ENCODE measurements around the gene SMPD3.
A peak's percentile ranks its signal among the peaks of the same experiment; 100 is the strongest.

Gene SMPD3

DNA sequence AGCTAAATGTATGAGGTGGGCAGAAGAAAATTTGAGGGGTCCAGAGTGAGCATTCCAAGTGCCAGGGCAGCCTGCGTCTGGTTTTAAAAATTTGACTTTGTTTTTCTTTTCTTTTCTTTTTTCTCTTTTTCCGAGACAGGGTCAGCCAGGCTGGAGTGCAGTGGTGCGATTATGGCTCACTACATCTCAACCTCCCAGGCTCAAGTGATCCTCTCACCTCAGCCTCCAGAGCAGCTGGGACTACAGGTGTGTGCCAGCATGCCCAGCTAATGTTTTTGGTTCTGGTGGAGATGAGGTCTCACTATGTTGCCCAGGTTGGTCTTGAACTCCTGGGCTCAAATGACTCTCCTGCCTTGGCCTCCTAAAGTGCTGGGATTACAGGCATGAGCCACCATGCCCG is 15.6 kb downstream of the SMPD3 start:
- no peak for DNase-seq

DNA sequence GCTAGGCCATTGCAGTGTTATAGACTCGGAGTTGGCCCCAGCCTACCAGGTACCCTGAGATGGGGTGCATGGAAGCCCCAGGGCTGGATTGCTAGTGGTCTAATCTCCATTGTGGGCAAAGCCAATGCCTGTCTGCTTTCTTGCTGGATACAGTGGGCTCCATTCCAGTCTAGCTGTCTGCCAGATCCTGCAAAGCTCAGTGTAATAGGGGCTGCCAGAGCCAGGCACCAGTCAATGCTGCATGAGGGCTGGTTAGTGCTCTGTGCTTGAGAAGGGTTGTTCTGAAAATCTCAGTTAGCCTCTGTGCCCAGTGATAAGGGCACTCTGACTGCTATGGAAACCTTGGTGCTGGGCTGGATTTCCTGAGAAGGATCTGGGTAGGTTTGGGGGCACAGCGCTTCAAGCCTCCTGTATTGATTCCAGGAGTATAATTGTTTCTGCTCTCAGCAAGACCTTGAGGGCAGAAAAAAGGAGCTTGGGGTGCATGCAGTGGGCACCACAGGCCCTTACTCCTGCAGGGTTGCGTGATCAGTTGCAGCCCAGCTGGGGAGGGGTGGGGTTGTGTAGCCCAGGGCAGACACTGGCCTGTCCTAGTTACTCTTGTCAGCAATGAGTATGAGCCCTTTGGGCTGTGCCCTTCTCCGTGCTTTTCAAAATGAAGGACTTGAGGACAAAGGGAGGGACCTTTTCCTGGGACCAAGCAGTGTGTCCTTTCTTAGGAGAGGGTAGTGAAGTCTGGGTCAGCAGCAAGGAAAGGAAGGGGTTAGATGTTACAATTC is 19.0 kb downstream of the SMPD3 start:
- no peak for DNase-seq

DNA sequence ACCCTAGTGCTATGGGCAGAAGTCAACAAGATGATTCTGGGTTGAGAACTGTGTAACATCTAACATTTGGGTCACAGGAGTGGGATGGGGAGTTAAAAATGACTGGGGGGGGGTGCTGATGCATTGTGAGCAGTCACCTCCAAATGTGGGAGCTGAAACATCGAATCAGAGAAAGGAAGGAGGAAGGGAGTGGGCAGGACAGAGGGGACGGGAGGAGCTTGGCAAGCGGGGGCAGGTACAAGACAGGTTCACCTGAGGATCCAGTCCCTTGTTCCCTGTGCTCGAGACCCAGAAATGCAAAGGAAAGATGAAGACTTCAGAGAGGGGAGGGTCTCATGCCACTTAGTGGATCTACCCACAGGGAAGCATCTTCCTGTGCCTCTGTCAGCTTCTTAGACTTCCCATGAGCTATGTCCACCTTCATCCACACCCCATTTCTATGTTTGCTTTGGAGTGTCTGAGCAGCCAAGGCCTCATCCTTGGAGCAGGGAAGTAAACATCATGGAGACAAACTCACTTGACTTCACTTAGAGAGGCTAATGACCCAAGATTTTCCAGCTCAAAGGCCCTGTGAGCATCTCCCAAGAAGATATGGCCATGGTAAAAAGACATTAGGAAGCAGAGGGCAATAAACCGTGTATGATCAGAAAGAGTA is 20.5 kb downstream of the SMPD3 start:
- DNase-seq, result no peak

DNA sequence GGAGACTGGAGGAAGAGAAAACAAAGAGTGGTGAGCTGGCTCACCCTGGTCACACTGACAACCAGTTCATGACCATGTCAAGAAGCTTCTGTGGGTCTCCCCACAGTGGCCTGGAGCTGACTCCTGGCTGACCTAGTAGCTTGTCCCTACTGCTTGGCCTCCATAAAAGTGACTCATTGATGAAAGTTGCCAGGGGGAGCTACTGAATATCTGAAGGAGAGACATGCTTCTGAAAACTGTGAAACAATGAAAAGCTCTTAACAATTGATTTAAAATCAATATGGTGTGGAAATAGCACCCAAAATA is 22.0 kb downstream of the SMPD3 start:
- no peak for DNase-seq

DNA sequence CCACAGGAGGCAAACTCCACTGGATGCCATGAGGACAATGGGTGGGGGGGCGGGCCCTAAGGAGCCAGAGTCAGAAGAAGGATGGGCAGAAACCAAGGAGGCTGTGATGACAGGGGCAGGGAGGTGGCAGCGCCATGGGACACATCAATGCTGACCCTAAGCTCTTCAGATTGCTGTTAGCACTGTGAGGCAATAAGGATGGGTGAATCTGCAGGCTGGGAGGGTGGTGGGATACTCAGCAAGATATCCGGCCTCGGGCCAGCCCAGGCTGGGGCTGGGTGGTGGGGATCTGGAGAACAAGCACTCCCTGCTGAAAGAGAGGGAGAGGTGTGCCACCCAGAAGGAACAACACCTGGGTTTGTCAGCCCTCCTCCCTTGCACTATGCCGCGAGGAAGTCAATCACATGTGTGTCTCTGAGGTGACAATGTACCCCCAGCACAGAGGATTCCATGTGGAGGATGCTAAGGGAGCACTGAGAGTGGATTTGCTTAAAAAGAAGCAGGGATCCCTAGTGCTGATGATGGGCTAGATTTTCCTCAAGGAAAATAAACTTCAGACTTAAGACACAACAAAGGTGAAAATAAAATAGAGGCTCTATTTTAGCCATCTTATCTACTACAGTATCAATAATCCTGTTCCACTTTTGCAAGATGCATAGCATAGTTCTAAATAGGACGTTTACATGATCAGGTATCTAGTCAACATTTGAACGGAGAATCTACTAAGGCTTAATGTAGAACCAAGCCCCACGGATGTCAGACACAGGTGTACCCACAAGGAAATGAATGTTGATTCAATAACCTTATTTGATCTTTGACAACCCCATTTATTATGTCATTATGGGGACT is 22.6 kb downstream of the SMPD3 start:
- no peak for DNase-seq

DNA sequence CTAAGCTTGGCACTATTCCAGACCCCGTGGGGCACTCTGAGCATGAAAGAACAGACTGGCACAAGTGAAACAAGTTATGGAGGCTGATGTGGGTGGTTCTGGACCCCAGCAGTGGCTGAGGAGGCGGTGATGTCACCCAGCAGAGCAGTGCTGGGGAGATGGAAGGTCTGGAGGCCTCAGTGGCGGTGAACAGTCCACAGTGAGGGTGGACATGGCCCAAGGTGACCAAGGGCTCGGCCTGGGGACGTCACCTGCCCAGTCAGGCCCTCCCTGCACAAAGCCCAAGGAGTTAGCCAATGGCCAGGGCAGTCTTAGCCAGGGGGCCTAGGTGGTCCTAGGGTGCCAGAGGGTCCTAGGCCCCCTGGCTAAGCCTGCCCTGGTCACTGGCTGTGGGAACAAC is 24.5 kb downstream of the SMPD3 start:
- no peak for DNase-seq

DNA sequence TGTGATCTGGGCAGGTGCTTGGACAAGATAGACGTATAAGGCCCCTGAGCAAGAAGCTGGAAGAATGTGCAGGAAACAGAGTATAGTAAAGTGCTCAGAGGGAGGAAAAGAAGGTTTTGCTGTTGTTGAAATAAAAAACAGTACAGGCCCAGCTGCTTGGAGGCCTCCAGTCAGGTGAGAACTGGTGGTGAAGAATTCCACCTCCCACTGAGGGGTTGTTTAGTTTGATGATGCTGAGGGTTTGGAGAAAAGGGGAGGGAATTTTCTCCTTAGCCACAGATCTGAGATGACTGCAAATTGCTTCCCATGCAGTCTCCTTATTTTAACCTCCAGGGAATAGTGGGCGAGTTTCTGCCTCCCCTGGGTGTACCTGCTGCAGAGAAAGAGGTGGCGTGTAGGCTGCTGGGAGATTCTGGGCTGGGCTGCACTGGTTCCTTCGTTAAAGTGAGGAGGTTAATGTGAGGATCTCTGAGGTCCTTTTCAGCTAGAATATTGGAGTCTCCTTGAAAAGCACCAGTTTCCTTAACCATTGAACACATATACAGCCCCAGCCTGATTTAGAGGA is 25.8 kb downstream of the SMPD3 start:
- DNase-seq, result no peak

DNA sequence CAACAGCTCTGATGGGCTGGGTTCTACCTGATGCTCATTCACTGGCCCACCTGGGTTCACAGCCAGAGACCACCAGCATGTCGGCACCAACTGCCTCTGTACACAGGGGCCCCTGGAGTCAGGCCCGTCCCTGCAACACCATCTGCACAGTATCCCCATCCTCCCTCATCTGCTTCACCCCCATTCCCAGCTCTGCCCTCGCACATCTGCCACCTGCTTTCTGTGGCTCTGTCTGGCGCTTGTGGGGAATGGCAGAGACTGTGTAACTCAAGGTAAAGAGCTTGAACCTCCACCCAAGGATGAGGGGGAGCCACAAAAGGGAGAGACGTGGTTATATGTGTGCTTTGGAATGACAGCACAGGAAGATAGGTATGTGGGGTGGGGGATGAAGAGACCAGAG is 27.2 kb downstream of the SMPD3 start:
- no peak for DNase-seq

DNA sequence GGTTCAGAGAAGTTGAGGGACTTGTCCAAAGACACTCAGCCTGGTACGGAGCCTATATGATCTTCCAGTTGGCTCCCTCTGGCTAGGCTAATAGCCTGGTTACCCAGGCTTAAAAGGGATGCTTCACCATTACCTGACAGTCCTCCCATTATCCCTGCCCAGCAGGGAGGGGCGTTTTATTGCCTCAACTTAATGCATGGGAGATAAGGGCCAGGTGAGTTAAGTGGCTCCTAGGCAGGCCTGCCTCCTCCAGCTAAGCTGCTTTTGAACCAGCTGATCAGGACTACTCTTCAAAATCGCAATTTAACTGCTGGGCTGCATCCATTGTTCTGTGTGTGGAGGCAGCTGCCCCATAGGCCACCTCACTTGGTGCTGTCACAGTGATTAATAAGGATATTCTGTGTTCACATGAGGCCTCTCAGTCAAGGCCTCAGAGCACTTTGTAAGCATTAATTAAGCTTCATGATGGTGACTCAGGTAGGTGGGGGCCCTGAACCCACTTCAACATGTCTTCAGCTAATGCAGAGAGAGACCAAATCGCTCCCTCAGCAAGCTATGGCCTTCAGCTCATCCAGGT is 27.9 kb downstream of the SMPD3 start:
- no peak for DNase-seq

DNA sequence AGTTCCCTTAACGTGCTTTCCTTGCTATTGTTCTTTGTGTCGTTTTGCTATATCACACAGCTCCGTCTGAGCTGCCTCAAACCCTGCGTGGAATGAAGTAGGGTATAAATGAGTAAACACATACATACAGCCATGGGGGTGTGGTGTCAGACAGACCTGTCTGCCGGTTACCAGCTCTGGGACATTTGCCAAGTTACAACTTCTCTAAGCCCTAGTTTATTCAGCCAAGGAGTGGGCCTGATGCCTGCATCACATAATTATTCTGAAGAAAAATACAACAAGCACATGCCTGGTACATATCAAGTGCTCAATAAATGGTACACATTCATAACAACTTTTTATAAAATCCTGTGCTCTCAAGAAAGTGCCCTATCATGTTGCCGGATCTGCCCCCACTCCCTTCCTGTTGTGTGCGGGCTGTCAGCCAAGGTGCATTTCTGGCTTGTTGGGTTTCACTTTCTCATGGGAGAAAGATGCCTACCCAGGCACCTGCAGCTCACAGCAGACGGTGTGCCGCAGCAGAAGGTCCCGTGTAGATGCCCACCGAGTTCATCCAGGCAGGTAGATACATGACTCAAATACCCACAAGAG is 30.5 kb downstream of the SMPD3 start:
- DNase-seq, result peak; percentile 83

DNA sequence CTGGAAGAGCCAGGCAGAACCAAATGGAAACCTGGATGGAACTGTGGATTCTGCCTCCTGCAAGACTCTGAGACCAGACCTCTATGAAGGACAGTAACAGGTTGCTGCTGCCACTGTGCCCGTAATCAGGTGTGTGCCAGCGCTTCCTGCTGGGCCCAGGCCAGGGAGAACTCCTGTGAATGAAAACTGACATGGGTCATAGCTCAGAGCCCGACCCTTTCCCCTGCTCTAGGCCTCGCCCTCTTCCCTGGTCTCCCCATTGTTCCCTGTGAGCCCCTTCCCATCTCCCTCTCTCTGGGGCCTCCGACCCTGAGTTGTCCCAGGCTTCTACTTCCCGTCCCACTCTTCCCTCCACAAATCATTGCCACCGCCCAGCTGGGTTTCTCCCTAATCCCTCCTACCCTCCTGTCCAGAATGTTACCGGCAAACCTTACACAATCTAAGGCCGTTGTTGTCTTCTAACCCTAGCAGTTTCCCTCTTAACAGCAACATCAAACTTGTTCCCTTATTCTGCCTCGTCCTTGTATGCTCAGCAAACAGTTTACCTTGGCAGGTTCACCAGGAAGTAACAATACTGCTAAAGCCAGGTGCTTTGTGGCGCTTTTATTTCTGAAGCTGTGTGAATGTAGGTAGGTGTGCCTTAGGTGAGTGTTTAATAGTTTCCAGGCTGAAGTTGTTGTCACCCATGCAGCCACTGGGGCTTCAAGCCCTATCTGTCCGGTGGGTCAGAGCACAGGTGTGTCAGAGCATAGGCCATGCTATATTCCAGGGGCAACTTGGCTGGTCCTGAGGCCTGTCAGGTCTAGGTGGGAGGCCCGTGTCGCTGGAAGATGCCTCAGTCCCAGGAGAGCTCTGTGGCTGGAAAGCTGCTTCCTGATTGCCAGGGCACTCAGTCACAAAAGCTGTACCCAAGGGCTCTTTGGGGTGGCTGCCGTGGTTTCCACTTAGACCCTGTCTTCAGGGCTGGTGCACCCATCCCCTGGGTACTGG is 32.0 kb downstream of the SMPD3 start:
- no peak for DNase-seq

DNA sequence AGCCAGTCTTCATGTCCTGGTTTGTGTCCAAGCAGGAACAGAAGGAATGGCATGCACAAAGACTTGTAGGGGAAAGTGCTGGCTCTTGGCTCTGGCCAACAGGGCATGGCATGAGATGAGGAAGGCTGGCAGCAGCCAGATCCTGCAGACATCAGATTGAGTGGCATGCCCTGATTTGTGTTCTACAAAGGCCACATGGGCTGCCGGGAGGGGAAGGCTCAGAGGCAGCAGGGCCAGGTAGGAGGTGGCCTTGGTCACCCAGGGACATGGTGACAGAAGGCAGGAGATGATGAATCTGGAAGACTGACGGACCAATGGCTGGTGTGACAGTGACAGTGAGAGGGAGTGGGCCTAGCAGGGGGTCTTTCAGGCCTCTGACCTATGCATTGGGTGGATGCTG is 33.7 kb downstream of the SMPD3 start:
- DNase-seq, result no peak

DNA sequence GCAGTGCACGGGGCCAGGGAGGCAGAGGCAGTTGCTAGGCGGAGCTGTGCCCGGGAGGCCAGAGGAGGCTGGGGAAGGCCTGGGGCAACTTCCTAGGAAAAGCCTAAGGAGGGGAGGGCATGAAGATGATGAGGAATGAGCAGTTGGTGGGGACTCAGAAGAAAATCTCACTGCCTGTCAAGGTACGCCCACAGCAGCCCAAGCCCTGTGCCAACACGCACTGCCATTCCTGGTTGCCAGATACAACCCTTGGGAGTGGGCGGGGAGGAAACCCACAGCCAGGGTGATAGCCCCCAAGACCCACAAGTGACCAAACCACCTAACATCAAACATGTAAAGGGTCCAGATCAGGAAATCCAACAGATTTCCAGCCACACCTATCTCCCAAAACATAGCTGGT is 36.2 kb downstream of the SMPD3 start:
- DNase-seq, result no peak

DNA sequence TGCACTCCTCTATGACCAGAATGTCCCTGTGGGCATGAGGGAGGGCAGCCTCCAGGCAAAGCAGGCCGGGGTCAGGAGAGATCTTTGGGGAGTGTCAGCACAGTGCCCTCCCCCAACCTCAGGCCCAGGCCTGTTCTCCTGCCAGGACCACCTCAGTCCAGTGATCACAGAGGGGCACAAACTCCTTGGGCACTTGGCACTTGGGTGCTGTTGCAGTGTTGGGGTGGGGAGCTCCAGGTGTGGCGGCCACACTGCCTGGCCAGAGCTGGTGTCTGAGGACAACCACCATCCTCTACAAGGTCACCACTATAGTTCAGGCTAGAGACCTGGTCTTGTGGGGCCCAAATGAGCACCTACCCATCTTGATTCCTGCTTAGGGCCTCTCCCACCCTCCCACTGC is 37.2 kb downstream of the SMPD3 start:
- no peak for DNase-seq

DNA sequence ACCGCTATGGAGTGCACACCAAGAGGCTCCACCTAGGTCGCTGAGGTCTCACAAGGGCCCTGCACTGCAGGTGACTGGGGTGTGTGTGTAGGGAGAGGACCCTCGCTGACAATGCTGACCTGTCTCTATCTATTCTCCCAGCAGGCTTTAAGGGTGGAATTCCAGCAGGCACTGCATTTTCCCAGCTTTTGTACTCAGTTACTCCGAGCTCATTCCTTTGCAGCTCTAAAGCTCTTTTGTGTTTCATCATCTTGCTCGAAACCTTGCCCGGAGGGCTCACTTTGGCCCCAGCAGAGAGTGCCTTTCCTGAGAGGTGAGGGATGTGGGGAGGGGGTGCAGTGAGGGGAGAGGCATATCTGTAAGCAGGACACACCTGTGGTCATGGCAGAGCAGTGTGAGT is 39.3 kb downstream of the SMPD3 start:
- no peak for DNase-seq

DNA sequence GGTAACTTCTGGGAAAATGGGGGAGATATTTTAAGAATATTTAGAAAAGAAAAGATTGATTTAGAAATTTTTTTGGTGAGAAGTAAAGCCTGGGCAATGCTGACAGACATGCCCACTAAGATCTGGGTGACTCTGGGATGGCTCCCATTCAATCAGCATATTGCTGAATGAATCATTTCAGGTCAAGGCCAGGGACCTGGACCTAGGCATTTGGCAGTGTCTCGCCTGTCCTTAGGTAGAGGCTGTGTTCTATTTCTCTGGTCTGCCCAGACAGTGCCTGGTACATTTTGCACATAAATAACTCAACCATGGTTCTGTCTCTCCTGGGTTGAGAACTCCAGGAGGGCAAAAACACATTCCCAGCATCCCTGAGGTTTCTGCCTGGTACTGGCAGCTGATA is 39.9 kb downstream of the SMPD3 start:
- no peak for DNase-seq

DNA sequence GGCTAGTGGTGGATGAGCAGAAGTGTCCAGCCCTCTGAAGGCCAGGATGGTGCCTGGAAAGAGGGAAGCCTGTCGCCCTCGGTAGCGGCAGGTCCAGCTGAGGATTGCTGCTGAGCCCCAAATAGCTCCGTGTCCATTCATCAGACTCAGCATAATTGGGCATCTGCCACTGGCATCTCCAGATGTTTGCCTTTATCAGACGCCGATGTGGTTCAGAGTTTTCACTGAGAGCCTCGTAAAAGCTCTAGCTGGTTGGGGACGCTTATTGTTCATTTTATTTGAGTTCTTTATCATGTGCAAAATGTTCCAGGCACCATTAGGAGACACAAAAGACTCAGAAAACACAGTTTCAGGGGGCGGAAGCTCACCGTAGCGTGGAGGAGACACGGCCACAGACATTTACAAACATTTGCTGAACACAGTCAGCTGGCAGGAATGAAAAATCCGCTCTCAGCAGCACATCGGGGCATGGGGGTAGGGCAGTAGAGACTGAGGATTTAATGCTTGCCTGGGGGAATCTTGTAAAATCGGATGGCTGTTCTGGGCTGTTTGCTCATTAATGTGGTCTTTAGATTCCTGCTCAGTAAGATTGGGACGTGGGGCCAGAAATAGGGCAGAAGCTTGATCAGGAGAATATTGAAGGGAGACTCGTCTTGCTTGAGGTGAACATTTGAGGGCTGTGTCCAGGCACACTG is 41.7 kb downstream of the SMPD3 start:
- DNase-seq, result no peak

DNA sequence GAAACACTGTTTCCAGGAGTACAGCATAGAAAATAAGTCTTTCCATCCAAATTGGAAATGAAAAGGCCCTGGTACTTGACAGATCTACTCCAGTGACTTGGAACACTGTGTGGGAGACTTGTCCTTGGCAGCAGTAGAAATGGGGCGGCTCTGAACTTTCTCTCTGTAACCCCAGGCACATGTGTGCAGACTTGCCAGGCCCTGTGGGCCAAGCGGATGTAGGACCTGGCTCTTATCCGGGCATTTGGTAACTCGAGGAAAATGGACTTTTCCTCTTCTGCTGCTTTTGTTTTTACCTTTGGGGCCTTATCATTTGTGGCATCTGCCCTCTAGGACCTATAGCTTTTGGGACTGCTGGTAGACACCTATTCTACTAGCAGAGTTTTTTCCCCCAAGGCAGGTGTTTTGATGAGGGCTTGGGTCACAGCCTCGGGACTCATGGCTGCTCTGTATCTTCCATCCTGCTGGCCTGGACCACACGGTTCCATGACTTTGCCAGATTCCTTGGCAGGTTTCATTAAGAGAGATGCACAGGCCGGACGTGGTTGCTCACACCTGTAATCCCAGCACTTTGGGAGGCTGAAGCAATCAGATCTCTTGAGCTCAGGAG is 43.5 kb downstream of the SMPD3 start:
- no peak for DNase-seq

DNA sequence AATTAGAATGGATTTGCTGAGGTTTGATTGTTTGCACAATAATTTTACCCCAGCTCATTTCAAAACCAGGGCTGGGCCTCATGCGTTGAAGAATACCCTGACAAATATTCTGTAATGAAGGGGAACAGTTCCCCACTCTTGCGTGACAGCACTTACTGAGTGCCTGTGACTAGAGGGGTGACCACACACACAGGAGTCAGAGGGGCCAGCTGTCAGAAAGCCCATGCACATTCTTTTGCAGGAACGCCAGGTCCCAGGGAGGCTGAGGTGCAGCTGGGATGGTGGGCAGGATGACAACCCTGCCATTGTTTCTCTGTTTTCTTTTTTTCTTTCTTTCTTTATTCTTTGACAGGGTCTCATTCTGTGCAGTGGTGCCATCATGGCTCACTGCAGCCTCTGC is 44.6 kb downstream of the SMPD3 start:
- no peak for DNase-seq

DNA sequence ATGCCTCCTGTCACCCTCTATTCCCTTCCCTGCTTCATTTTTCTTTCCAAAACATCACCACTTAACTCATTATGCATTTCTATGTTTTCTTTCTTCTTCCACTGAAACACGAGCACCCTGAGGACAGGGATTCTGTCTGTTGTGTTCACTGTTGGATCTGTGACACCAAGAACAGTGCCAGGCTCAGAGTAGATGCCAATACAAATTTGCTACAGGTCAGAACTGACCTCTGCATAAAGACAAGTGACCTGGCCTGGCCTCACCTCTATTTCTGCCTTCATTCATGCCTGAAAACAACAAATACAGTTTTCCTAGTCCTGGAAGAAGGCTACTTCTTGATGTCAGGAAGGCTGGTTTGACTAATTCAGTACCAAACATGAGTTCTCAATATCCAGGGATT is 45.1 kb downstream of the SMPD3 start:
- DNase-seq, result no peak

DNA sequence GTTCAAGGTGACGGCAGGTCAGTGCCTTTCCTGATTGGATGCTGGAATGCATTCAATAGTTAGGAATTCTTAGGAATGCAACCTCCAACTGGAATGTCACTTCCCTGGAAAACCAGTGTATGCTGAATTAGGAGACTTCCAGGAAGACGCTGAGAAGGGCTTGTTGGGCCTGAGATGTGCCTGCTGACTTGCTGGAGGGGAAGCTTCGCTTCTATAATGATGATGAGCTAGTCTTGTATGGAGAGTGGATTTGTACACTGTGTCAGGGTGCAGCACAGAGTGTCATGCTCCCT is 45.6 kb downstream of the SMPD3 start:
- no peak for DNase-seq

All from CD4-positive, alpha-beta T cell treated with Interleukin-21 for 1 hour (primary cell).